HG03558 (cell line): ENCODE measurements around the gene ATP6V0B.

ENCODE experiments used
- ATAC-seq: cut with Tn5 transposase; IDR thresholded peaks from one replicate; pipeline ENCODE4 v1.9.1; 2021; ENCODE audit warnings: moderate number of reproducible peaks; ENCODE audit not compliant: unreplicated experiment; ENCODE audit errors: extremely low read depth

The ATP6V0B gene

DNA sequence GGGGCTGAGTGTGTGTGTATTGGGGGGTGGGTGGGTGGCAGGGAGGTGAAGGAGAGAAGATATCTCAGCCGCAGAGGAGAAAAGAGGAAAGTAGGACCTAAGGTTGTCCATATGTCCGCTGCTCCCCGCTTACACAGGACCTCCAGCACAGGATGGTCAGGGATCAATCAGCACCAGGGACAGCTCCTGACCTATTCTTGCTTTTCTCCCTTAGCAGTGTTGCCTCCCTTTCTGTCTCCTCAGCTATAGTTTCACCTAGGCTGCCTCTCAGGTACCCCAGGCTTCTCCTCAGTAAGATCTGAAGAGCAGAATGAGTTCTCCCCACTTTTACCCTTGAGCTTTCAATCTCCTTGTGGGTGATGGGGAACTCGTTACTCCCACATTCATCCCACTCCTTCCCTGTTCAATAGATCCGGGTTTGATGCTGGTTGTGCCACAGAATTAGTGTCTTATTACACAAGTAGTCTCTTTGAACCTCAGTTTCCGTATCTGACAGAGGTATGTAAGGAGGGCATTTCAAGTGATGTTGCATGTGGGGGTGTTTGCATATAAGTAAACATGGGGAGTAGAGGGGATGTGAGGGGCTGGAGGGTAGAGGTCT is 6.3 kb upstream of the ATP6V0B start:
- no peak for ATAC-seq

DNA sequence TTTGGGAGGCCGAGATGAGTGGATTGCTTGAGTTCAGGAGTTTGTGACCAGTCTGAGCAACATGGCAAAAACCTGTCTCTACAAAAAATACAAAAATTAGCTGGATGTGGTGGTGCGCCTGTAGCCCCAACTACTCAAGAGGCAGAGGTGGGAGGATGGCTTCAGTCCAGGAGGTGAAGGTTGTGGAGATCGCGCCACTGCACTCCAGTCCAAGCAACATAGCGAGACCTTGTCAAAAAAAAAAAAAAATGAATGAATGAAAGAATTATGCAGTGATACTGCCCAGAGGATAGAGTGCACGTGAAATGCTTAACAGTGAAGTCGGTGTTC is 5.4 kb upstream of the ATP6V0B start:
- ATAC-seq = no peak

DNA sequence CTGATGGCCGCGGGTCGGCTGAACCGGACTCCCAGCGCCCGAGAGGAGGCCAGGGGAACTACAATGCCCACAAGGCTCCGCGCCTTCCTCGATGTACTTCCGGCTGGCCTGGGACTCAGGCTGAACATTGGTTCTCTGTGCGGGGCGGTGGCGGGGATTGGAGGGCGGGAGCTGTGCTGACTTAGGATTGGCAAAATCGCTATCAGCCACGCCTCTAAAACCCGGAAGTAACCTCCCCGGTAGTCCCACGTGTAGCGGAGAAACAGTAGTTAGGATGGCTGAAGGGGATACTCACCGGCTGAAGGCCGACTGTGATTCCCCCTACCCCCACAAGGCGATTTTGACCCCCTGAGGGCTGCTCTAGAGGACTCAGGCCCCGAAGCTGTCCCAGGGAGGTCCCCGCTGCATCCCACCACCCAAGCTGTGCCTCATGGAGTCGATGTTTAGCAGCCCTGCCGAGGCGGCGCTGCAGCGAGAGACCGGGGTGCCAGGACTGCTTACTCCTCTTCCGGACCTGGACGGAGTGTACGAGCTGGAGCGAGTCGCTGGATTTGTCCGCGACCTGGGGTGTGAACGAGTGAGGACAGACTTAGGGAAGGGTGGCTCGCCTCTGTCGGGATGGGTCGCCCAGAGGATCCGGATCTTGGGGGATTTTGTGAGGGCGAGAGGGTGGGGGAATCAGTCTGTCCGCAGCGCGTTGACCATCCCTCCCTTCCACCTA is 4.9 kb upstream of the ATP6V0B start, which contains the start of gene DPH2:
DPH2 (plus strand) TSS at position 265 of the 721 bp plus-strand sequence; CDS start at position 431, 166 bp downstream.
- no peak for ATAC-seq

DNA sequence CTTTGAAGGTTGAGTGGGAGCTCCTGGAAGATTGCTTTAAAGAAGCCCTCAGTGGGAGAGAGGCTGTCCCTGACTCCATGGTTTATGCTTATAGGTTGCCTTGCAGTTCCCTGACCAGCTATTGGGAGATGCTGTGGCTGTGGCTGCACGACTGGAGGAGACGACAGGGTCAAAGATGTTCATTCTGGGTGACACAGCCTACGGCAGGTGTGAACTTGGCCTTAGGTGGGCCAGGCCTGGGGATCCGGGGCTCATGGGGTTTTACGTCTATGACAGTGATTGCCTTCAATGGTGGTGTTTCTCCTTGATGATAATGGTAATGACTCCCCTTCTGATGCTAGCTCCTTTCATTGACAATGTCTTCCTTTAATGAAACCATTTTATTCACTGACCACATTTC is 4.3 kb upstream of the ATP6V0B start:
- ATAC-seq = no peak

DNA sequence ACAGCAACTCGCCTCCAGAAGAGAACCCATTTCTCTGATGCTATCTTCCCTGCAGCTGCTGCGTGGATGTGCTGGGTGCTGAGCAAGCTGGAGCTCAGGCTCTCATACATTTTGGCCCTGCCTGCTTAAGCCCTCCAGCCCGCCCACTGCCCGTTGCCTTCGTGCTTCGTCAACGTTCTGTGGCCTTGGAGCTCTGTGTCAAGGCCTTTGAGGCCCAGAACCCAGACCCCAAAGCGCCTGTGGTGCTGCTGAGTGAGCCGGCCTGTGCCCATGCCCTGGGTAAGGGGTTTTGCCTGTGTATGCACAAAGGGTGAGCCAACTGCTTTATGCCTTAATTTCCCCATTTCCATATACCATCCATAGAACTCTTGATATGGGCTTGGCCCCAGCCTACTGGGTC is 3.8 kb upstream of the ATP6V0B start:
- ATAC-seq = no peak

DNA sequence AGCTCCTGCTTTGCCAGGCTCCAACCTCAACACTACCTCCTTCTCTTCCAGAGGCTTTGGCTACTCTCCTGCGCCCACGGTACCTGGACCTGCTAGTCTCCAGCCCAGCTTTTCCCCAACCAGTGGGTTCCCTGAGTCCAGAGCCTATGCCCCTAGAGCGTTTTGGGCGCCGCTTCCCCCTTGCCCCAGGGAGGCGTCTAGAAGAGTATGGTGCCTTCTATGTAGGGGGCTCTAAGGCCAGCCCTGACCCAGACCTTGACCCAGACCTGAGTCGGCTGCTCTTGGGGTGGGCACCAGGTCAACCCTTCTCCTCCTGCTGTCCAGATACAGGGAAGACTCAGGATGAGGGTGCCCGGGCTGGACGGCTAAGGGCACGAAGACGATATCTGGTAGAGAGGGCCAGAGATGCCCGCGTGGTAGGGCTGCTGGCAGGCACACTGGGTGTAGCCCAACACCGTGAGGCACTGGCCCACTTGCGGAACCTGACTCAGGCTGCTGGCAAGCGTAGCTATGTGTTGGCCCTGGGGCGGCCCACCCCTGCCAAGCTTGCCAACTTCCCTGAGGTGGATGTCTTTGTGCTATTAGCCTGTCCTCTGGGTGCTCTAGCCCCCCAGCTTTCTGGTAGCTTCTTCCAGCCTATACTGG is 3.3 kb upstream of the ATP6V0B start:
- ATAC-seq = no peak

DNA sequence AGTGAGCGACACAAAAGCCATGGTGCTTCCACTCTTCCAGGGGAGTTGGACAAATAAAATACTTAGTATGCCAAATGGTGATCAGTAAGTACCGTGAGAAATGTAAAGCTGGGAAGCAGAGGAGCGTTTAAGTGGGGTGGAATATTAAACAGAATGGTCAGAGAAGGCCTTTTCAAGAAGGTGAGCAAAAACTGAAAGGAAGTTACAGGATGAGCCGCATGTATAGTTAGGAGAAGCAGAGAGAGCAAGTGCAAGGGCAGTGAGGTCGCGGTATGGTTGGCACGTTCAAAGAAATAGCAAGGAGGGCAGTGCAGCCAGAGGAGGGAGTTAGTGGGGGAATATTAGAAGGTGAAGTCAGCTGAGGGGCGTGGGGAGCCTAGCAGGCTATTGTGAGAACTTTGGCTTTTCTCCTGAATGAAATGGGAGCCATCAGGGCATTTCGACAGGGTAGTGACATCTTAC is 748 bp upstream of the ATP6V0B start:
- no peak for ATAC-seq

DNA sequence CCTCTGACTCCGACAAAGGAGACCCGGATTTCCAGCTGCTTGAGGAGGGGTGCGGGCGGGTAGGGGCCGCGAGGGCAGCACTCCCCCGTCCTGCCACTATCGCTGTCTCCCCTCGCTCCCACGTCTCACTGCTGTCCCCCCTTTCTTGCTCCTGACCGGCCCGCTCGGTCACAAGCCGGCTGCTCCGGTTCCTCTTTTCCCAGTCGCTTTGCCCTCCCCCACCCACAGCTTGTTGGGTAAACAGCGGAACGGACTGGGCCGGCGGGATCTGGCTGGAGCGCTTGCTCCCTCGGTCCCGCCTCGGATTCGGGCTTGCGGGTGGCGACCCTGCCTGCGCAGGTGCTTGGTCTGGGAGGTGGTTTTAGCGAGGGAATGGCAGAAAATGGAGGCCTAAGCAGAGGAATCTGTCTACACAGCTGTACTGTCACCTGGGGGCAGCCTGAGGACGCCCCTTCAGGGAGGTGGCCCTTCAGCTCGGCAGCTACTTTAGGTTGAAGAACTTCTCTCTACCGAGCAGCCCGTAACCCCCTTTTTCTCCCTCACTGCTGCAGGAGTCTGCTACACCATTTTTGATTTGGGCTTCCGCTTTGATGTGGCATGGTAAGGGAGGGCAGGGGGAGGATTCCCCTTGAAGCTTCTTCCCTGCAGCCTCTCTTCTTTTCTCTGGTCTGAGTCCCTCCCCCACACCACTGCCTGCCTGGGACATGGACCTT is 645 bp downstream of the ATP6V0B start:
- no peak for ATAC-seq

DNA sequence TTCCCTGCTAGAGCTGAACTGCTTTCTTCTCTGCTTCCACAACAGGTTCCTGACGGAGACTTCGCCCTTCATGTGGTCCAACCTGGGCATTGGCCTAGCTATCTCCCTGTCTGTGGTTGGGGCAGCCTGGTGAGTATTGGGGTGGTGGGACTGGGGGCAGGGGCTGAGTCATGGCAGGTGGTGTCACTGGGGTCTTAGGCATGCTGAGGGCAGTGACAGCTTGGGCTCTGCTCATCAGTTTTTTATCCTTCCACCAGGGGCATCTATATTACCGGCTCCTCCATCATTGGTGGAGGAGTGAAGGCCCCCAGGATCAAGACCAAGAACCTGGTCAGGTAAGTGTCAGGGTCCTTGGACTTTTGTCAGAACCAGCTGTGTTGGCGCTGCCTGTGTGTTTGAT is 1.3 kb downstream of the ATP6V0B start:
- no peak for ATAC-seq

DNA sequence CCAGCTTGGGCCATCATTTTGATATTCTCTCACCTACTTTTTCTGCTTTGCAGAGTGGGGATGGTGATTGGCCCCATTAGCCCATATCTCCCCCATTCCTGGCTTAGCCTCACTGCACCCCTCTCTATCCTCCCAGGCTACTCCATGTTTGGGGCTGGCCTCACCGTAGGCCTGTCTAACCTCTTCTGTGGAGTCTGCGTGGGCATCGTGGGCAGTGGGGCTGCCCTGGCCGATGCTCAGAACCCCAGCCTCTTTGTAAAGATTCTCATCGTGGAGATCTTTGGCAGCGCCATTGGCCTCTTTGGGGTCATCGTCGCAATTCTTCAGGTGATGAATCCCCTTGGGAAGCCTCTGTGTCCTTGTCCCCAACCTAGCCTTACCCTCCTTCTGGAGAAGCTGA is 2.1 kb downstream of the ATP6V0B start:
- ATAC-seq = no peak

DNA sequence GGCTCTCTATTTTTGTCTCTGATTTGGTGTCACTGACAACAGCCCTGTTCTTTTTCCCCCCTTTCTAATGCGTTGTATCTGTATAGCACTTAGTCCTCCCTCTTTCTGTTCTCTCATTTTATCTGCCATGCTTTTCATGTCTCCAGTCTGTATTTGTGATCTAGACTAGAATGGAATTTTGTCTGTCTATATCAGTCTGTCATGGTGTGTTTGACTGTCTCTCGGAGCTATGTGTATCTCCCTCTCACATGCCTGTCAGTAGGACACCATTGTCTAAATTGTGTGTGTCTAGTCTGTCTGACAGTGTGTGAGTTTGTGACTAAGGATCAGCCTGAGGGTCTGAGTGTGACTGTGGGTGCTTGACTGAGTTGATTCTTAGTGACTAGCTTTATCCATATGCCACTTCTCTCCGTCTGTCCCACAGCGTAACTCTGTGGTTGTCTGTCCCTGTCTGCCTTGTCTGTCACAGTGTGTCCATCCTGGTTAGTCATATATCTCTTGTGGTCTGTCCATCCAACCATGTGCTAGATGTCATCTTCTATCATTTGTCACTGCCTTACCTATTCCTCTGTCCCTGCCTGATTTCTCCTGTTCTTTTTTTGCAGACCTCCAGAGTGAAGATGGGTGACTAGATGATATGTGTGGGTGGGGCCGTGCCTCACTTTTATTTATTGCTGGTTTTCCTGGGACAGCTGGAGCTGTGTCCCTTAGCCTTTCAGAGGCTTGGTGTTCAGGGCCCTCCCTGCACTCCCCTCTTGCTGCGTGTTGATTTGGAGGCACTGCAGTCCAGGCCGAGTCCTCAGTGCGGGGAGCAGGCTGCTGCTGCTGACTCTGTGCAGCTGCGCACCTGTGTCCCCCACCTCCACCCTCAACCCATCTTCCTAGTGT is 2.9 kb downstream of the ATP6V0B start:
- no peak for ATAC-seq

DNA sequence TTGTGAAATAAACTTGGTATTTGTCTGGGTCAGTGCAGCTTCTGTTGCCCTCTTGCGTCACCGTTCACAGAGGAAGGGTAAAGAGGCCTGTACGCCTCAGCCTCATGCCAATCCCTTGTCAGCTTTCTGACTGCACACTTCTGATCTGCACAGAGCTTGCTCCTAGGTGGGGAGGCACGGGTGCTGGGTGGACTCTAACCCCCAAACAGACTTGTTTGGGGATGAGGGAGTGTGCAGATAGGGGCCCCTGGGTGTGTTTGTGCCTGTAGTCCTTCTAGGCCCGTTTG is 3.4 kb downstream of the ATP6V0B start:
- no peak for ATAC-seq

DNA sequence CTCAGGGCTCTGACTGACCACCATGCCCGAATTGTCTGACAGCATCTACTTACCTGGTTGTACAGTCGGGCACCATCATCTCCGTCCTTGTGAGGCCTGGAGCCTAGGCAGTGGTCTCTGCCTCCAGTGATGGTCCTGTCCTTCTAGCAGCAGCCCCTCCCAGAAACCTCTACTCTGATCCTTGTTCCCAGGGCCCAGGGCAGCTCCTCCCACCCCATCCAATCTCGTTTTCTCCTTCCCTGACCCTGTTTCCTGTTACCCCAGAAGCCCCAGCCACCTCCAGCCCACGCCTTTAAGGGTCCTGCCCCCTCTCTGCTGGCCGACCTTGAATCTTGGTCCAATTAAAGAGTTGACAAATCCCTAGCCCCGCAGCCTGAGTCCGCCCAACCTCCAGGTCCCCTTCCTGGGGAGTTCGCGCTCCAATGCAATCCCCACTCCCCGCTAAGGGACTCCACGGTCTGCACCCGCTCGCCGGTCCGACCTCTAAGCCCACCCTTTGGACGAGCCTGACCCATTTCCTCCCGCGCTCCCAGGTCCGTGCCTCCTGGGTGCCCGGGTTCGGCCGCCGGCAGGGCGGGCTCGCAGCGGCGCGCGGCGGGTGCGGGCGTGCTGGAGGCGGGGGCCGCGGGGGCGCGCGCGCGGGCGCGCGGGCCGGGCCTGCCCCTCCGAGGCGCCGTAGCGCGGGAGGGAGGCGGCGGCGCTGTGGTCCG is 3.9 kb downstream of the ATP6V0B start, which contains the start of gene B4GALT2:
B4GALT2 (plus strand) TSS at position 660 of the 710 bp plus-strand sequence. CDS start 1,951 bp downstream, outside the sequence.
- ATAC-seq = no peak

DNA sequence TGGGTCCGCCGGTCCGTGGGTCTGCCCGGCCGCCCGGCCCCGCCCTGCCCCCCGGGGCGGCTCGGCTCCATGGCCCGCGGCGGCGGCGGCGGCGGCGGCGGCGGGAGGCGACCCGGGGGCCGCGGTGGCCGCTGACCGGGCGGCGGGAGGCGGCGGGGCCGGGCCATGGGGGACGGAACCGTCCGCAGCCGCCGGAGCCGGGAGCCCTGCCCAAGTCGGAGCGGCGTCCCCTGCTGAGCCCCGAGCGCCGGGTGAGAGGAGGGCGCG is 4.4 kb downstream of the ATP6V0B start:
- no peak for ATAC-seq

DNA sequence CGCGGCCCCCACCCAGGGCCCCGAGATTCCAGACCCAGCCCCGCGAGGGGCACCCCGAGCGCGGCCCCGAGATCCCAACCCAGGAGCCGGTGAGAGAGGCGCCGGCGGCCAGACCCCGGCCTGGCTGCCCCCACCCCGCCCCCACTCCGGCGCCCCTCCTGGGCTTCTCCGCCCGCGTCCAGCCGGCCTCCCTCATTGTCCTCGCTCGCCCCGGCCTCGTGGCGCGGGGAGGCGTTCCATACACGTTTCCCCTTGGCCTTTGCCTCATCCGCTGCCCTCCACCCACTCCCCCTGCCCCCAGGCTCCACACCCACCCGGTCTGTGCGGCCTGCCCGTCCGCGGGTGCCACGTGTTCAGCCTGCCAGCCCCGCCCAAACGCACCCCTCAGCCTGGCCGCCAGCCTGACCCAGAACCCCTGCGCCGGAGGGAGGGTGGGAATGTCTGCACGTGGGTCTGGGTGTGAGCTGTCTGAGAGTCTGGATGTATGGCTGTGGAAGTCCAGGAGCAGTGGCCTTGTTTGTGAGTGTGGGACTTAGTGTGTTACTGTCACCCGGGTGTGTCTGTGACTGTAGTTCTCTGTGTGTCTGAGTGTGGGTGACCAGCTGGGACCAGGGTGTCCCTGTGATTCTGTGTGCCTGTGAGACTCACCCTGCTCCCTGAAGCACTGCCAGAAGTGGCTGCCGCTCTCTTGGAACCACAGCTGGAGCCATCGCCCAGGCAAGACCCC is 4.9 kb downstream of the ATP6V0B start:
- ATAC-seq = no peak

DNA sequence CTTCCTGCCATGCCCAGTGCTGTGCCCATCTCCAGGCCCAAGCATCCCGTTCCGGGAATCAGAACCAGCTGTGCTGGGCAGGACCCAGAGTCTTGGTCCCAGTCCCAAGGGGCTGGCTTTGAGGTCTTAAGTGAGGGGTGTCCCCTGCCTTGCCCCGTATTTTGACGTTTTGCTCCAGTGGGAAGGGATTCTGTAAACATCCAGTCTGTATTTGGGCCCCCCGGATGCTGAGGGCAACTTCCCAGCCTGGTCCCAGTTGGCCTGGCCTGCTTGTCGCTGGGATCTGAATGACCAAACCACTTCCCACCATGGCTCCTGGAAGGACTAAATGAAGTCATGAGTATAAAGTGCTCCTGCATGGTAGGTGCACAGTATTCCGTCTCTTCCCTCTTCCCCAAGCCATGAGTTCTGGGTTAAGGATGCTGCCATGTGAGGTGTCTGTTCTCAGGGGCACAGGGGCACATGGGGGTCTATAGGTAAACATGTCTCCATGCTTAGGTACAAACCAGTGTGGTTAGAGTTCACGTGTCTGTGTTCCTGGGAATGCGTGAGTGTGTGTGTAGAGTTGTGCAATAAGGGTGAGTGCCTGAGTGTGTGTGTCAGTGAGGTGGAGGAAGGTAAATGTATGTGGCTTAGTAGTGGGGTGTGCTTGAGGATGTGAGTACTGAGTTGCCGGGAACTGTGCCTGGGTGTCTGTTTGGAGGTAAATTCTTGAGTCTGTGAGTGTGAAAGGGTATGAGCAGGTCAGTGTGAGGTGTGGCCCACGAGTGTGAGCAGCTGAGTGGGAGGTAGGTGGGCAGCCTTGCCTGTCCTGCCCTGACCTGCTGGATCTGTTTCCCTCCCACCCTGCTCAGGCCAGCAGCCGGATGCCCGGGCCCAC is 5.7 kb downstream of the ATP6V0B start:
- ATAC-seq = no peak

DNA sequence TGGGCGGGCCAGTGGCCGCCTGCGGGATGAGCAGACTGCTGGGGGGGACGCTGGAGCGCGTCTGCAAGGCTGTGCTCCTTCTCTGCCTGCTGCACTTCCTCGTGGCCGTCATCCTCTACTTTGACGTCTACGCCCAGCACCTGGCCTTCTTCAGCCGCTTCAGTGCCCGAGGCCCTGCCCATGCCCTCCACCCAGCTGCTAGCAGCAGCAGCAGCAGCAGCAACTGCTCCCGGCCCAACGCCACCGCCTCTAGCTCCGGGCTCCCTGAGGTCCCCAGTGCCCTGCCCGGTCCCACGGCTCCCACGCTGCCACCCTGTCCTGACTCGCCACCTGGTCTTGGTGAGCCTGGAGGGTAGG is 6.4 kb downstream of the ATP6V0B start:
- no peak for ATAC-seq

DNA sequence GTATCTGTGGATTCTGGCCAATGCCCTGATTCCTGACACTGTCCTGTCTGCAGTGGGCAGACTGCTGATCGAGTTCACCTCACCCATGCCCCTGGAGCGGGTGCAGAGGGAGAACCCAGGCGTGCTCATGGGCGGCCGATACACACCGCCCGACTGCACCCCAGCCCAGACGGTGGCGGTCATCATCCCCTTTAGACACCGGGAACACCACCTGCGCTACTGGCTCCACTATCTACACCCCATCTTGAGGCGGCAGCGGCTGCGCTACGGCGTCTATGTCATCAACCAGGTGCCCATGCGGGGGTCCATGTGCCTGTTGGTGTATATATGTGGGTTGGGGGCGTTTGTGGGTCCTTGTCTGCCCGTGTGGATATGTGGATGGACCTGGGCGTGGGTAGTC is 6.9 kb downstream of the ATP6V0B start:
- no peak for ATAC-seq
